ENCODE measurements around the gene AMFR. TPM values are rescaled to one million over a fixed set of nuclear protein-coding genes. Genes with fewer than 3 reads are reported as not detected.

Gene AMFR
- total and polyA plus RNA-seq, 4 donors, result 39.5 to 86.1 (median 61.2) TPM

DNA sequence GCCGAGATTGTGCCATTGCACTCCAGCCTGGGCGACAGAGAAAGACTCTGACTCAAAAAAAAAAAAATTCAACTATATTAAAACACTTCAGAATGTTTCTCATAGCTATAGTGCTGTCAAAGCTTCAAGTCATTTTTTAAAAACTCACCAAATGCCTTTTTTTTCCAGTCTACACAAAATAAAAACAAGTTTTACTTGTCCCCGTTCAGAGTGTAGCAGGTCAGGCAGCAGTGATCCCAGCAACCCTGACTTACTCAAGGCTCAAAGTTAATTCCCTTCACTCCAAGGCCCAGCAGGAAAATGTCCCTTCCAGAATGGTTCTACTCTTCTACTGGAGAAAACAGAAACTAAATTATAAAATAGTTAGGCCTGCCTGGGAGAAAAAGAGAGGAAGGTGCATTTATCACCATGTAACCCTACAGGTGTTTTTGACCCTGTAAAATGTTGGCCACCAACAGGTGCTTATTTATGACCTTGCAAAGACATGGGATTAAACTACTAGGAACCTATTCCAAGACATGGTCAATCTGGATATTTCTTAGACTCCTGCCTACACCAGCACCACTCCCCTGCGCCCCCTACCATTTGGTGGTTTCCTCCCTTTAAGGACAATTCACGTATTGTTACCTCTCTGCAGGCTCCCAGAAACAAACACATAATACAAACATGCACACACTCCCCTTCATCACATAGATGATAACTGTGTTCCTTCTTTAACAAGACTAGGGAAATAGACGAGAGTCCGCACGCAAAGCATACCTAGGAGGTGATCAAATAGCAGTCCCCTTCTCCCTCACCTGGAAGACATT lies 5.4 kb downstream of the AMFR start:
- Histone ChIP-seq H3K27me3 (ENCODE audit: control insufficient read depth in 3 of 3, insufficient read depth in 3 of 3, low read length in 2 of 3) (peaks cover 0 to 6% (median 0%) of the 10 kb centered on the region in 3 donors), H3K27ac (ENCODE audit: low read depth in 1 of 2, low read length in 1 of 2) (no peak overlapping the region), H3K4me3 (no peak overlapping the region), H3K36me3 (ENCODE audit: control insufficient read depth in 4 of 4, insufficient read depth in 4 of 4, low read length in 4 of 4) (no peaks in the 10 kb centered on the region), H3K9me3 (ENCODE audit: control insufficient read depth in 4 of 4, insufficient read depth in 3 of 4, low read length in 3 of 4) (no peaks in the 10 kb centered on the region), H3K4me1 (ENCODE audit: control insufficient read depth in 5 of 5, insufficient read depth in 5 of 5, low read length in 5 of 5) (peaks cover 4 to 28% (median 7%) of the 10 kb centered on the region in 5 donors), H3K9ac (ENCODE audit: insufficient read depth in 1 of 2, low read length in 2 of 2) (no peak overlapping the region)
- TF ChIP-seq CTCF (IDR thresholded peaks at IDR 0.05; ENCODE audit: control extremely low read depth, extremely low read depth), result no peak
- ATAC-seq (ENCODE audit: insufficient read depth, low FRiP score) (no peak), DNase-seq (no peak)
- WGBS, 2 donors, result 93% methylated on average over 8 of the region's 8 CpGs

DNA sequence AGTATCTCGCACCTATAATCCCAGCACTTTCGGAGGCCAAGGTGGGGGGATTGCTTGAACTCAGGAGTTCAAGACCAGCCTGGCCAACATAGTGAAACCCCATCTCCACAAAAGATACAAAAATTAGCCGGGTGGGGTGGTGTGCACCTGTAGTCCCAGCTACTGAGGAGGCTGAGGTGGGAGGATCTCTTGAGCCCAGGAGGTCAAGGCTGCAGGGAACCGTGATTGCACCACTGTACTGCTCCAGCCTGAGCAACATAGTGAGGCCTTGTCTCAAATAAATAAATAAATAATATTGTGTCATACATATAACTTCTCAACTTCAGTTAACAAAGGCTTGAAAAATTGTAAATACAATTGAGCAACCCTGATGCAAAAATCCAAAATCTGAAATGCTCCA lies 8.2 kb downstream of the AMFR start:
- TF ChIP-seq CTCF (IDR thresholded peaks at IDR 0.05; ENCODE audit: control extremely low read depth, extremely low read depth), result no peak
- peaks cover 0 to 20% (median 2%) of the 10 kb centered on the region in 5 donors for H3K4me1 ChIP-seq (ENCODE audit: control insufficient read depth in 5 of 5, insufficient read depth in 5 of 5, low read length in 5 of 5)
- no peaks in the 10 kb centered on the region for H3K9me3 ChIP-seq (ENCODE audit: control insufficient read depth in 4 of 4, insufficient read depth in 3 of 4, low read length in 3 of 4)

DNA sequence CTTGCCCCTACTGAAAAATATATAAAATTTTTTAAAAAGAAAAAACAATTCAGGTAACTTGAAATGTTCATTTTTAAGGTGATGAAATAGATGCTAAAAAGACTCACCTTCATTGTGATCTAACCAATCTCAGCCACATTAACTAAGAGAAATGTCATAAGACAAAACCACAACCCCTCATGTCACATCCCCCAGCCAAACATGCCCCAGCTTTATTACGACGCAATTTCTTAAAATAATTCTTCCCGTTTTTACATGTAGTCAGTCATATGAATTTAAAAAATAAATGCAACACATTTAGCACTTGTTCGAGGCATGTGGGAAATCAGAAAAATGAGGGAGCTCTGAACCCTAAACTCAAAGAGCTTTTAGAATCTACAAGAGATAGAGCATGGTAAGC lies 9.5 kb downstream of the AMFR start:
- Histone ChIP-seq H3K4me3 (no peak overlapping the region), H3K9me3 (ENCODE audit: control insufficient read depth in 4 of 4, insufficient read depth in 3 of 4, low read length in 3 of 4) (no peaks in the 10 kb centered on the region), H3K4me1 (ENCODE audit: control insufficient read depth in 5 of 5, insufficient read depth in 5 of 5, low read length in 5 of 5) (peaks cover 0 to 20% (median 2%) of the 10 kb centered on the region in 5 donors), H3K36me3 (ENCODE audit: control insufficient read depth in 4 of 4, insufficient read depth in 4 of 4, low read length in 4 of 4) (peaks cover 0 to 16% (median 5%) of the 10 kb centered on the region in 4 donors), H3K9ac (ENCODE audit: insufficient read depth in 1 of 2, low read length in 2 of 2) (no peak overlapping the region), H3K27me3 (ENCODE audit: control insufficient read depth in 3 of 3, insufficient read depth in 3 of 3, low read length in 2 of 3) (no peaks in the 10 kb centered on the region), H3K27ac (ENCODE audit: low read depth in 1 of 2, low read length in 1 of 2) (no peak overlapping the region)
- WGBS, 2 donors, result 30 to 71% methylated on average over 4 of the region's 4 CpGs
- no peak for DNase-seq
- ATAC-seq (ENCODE audit: insufficient read depth, low FRiP score), result no peak
- no peak for TF ChIP-seq CTCF (IDR thresholded peaks at IDR 0.05; ENCODE audit: control extremely low read depth, extremely low read depth)

More for the DNA sequence above, 8.2 kb downstream of the AMFR start:
- Histone ChIP-seq H3K4me3 (no peak overlapping the region), H3K9ac (ENCODE audit: insufficient read depth in 1 of 2, low read length in 2 of 2) (no peak overlapping the region), H3K27ac (ENCODE audit: low read depth in 1 of 2, low read length in 1 of 2) (no peak overlapping the region), H3K27me3 (ENCODE audit: control insufficient read depth in 3 of 3, insufficient read depth in 3 of 3, low read length in 2 of 3) (no peaks in the 10 kb centered on the region), H3K36me3 (ENCODE audit: control insufficient read depth in 4 of 4, insufficient read depth in 4 of 4, low read length in 4 of 4) (peaks cover 0 to 8% (median 3%) of the 10 kb centered on the region in 4 donors)
- DNase-seq (no peak), ATAC-seq (ENCODE audit: insufficient read depth, low FRiP score) (no peak)
- 97 to 100% methylated on average over 4 of the region's 4 CpGs for WGBS, 2 donors

Measured in lung (tissue), 12 donors.